Activated T-cell treated with anti-CD3 and anti-CD28 coated beads, Interleukin-2, amount 50 U/mL, for 1 hour (primary cell): ENCODE results near the gene CAMK2A.

Experiments
- DNase-seq: peaks from one replicate; pipeline ENCODE4 v3.0.0-alpha.2; 2020

CAMK2A gene

GRCh38 chr5:150227606-150228273 is 61.8 kb downstream of the CAMK2A start:
- DNase-seq, result no peak

GRCh38 chr5:150227036-150227435 is 62.5 kb downstream of the CAMK2A start:
- no peak for DNase-seq

GRCh38 chr5:150224483-150225027 is 65.0 kb downstream of the CAMK2A start:
- DNase-seq, result no peak

- no peak for DNase-seq
Measured at GRCh38 chr5:150223474-150223873, 66.1 kb downstream of the CAMK2A start.

GRCh38 chr5:150222906-150223305 is 66.7 kb downstream of the CAMK2A start:
- DNase-seq, result no peak

- DNase-seq, result no peak
Measured at GRCh38 chr5:150221471-150221870, 68.1 kb downstream of the CAMK2A start.

- DNase-seq, result no peak
Measured at GRCh38 chr5:150219861-150220260, 69.7 kb downstream of the CAMK2A start.

GRCh38 chr5:150219142-150219541 is 70.4 kb downstream of the CAMK2A start:
- DNase-seq, result no peak

- no peak for DNase-seq
Measured at GRCh38 chr5:150218693-150219035, 70.9 kb downstream of the CAMK2A start.

- peak; percentile 77 for DNase-seq
Measured at GRCh38 chr5:150217873-150218692, 71.5 kb downstream of the CAMK2A start.

GRCh38 chr5:150217038-150217437 is 72.5 kb downstream of the CAMK2A start:
- DNase-seq, result no peak

GRCh38 chr5:150215979-150216944 is 73.3 kb downstream of the CAMK2A start:
- DNase-seq, result no peak

- DNase-seq, result no peak
Measured at GRCh38 chr5:150214289-150214688, 75.3 kb downstream of the CAMK2A start.

- DNase-seq, result no peak
Measured at GRCh38 chr5:150213530-150213929, 76.0 kb downstream of the CAMK2A start.

- no peak for DNase-seq
Measured at GRCh38 chr5:150211156-150212030, 78.2 kb downstream of the CAMK2A start.

- no peak for DNase-seq
Measured at GRCh38 chr5:150210644-150211043, 78.9 kb downstream of the CAMK2A start.

- peak; percentile 31 for DNase-seq
Measured at GRCh38 chr5:150209099-150209635, 80.4 kb downstream of the CAMK2A start.

- no peak for DNase-seq
Measured at GRCh38 chr5:150208187-150209098, 81.1 kb downstream of the CAMK2A start.

- no peak for DNase-seq
Measured at GRCh38 chr5:150206779-150207115, 82.8 kb downstream of the CAMK2A start.

GRCh38 chr5:150206098-150206778 is 83.3 kb downstream of the CAMK2A start:
- no peak for DNase-seq
